Esophagus muscularis mucosa (tissue), 3 donors: ENCODE data around the gene ABCB8.

Experiments used
- EP300 ChIP-seq: sonication (generic); formaldehyde crosslinking; IDR thresholded peaks from one replicate; pipeline ENCODE4 v1.6.1; 2017; ENCODE audit warnings: antibody characterized with exemption
- POLR2A ChIP-seq: fragments of 450-650 bp; IDR thresholded peaks from one replicate; pipeline ENCODE4 v1.6.1; 2017; ENCODE audit warnings: antibody characterized with exemption, moderate library complexity, mild to moderate bottlenecking, low read depth
- POLR2AphosphoS5 ChIP-seq, 2 donors: sonication (generic); formaldehyde crosslinking; IDR thresholded peaks; one replicate each; pipeline ENCODE4 v1.6.1; 2017; ENCODE audit warnings: antibody characterized with exemption in 2 of 2

- no peak for TF ChIP-seq POLR2AphosphoS5 (IDR thresholded peaks at IDR 0.05)
- no peak for TF ChIP-seq EP300
- no peak for TF ChIP-seq POLR2A
Measured at GRCh38 chr7:151066273-151066974, 38.2 kb downstream of the ABCB8 start.
